ENCODE results near the gene ZFYVE9.

ZFYVE9 gene

DNA sequence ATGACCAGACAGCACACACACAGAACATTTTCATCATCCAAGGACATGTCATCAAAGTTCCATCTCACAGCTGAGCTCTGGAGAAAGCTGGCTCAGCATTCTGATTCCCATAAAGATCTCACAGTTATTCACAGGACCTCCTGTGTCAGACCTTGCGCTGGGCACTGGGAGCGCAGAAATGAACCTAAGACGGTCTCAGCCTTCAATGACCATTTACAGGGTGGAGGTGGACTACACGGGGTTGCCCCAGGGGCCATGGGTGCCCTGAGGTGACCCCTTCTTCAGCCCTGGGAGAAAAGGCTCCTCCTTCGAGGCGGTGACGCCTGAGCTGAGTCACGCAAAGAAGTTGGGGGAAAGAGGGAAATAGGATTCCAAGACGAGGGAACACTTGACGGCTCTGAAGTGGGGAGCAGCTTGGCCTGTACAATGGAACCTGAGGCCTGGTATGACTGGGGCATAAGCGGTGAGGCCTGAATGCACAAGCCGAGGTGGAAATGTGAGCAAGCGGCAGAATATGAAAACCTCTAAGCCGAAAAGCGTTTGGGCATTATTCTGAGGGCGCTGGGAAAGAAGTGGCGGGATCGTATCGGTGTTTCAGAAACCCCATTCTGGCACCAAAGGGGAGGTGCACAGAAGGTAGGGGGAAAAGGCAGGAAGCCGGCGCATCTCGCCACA, 223.3 kb downstream of the ZFYVE9 start:
- DNase-seq (ENCODE audit: low spot score) (no peak), ATAC-seq (ENCODE audit: low read depth) (peak; percentile 40)
- H3K27me3 ChIP-seq (ENCODE audit: insufficient read depth, poor library complexity, severe bottlenecking), result no peaks in the 10 kb centered on the region
- TF ChIP-seq, protein P1, sequence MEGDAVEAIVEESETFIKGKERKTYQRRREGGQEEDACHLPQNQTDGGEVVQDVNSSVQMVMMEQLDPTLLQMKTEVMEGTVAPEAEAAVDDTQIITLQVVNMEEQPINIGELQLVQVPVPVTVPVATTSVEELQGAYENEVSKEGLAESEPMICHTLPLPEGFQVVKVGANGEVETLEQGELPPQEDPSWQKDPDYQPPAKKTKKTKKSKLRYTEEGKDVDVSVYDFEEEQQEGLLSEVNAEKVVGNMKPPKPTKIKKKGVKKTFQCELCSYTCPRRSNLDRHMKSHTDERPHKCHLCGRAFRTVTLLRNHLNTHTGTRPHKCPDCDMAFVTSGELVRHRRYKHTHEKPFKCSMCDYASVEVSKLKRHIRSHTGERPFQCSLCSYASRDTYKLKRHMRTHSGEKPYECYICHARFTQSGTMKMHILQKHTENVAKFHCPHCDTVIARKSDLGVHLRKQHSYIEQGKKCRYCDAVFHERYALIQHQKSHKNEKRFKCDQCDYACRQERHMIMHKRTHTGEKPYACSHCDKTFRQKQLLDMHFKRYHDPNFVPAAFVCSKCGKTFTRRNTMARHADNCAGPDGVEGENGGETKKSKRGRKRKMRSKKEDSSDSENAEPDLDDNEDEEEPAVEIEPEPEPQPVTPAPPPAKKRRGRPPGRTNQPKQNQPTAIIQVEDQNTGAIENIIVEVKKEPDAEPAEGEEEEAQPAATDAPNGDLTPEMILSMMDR (IDR thresholded peaks at IDR 0.05; ENCODE audit: poor library complexity, severe bottlenecking), result no peak
- no peaks in the 10 kb centered on the region for H3K9me3 ChIP-seq (ENCODE audit: severe bottlenecking)
- peak overlapping the region; percentile 82 for H3K27ac ChIP-seq (ENCODE audit: poor library complexity, severe bottlenecking)
- H3K4me1 ChIP-seq (ENCODE audit: insufficient read depth, poor library complexity, severe bottlenecking), result peaks cover 11% of the 10 kb centered on the region
- peaks cover 39% of the 10 kb centered on the region for H3K36me3 ChIP-seq (ENCODE audit: low read depth)
- peak overlapping the region; percentile 81 for H3K4me3 ChIP-seq (ENCODE audit: severe bottlenecking)

DNA sequence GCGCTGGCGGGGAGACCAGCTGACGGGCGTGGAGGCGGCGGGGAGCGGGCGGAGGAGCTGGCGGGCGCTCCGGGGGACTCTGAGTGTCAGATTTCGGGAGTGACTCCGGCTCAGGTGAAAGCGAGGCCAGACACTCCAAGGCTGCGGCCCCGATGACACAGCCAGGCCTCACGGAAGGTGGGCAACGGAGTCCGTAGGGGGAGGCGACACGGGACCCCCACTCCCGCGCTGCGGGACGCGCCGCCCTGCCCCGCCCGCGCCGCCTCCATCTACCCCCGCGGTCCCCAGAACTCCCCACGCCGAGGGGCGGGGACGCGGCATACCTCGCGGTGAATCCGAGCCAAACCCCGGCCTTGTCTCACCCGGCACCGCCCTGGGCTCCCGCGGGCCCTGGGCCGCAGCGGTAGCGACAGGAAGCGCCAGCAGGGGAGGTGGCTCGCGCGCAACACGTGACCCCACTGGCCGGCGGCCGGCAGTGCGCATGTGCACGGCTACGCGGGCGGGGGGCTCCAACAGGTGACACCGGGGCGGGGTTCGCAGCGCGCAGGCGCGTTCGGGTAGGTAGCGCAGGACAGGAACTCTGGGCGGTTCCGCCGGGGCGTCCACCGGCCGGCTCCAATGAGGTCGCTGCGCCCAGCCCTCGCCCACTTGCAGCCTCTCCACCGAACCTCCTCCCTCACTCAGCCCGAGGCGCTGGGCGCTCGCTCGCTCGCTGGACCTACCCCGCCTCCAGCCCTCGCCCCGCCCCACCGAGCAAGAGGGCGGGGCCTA, 224.0 kb downstream of the ZFYVE9 start, which contains the start of gene CC2D1B:
Gene CC2D1B, minus strand, starts transcription at position 460 of the 771 bp plus-strand sequence. CDS start 1,585 bp downstream, outside the sequence.
- TF ChIP-seq, protein P1 (IDR thresholded peaks at IDR 0.05; ENCODE audit: poor library complexity, severe bottlenecking), result no peak
- DNase-seq (ENCODE audit: low spot score), result peak; percentile 99
- peak; percentile 89 for ATAC-seq (ENCODE audit: low read depth)

DNA sequence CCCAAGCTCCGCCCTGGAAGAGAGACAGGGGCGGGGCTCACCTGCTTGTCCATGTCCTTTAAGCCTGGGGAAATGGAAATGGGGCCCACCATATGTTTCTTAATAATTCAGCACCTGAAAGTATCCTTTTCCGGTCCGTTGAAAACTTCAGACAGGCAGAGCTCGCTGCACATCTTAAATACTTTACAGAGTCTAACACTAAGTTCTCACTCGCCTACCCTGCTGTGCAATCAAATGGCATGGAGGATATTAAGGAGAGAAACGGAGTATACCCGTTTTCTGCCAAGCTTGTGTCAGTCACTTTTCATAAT, 224.6 kb downstream of the ZFYVE9 start:
- peaks cover 11% of the 10 kb centered on the region for H3K4me1 ChIP-seq (ENCODE audit: insufficient read depth, poor library complexity, severe bottlenecking)
- H3K4me3 ChIP-seq (ENCODE audit: severe bottlenecking), result peak overlapping the region; percentile 81
- TF ChIP-seq, protein P1 (IDR thresholded peaks at IDR 0.05; ENCODE audit: poor library complexity, severe bottlenecking), result no peak
- no peaks in the 10 kb centered on the region for H3K9me3 ChIP-seq (ENCODE audit: severe bottlenecking)
- ATAC-seq (ENCODE audit: low read depth), result no peak
- H3K36me3 ChIP-seq (ENCODE audit: low read depth), result peaks cover 28% of the 10 kb centered on the region
- no peak for DNase-seq (ENCODE audit: low spot score)
- H3K27ac ChIP-seq (ENCODE audit: poor library complexity, severe bottlenecking), result no peak overlapping the region
- no peaks in the 10 kb centered on the region for H3K27me3 ChIP-seq (ENCODE audit: insufficient read depth, poor library complexity, severe bottlenecking)

More for the DNA sequence above, 224.0 kb downstream of the ZFYVE9 start, which contains the start of gene CC2D1B:
- Histone ChIP-seq H3K4me1 (ENCODE audit: insufficient read depth, poor library complexity, severe bottlenecking) (peaks cover 11% of the 10 kb centered on the region), H3K4me3 (ENCODE audit: severe bottlenecking) (peak within 1 kb of the TSS; percentile 81), H3K36me3 (ENCODE audit: low read depth) (peaks cover 32% of the 10 kb centered on the region), H3K27me3 (ENCODE audit: insufficient read depth, poor library complexity, severe bottlenecking) (no peaks in the 10 kb centered on the region), H3K27ac (ENCODE audit: poor library complexity, severe bottlenecking) (peak within 1 kb of the TSS; percentile 82), H3K9me3 (ENCODE audit: severe bottlenecking) (no peaks in the 10 kb centered on the region)

DNA sequence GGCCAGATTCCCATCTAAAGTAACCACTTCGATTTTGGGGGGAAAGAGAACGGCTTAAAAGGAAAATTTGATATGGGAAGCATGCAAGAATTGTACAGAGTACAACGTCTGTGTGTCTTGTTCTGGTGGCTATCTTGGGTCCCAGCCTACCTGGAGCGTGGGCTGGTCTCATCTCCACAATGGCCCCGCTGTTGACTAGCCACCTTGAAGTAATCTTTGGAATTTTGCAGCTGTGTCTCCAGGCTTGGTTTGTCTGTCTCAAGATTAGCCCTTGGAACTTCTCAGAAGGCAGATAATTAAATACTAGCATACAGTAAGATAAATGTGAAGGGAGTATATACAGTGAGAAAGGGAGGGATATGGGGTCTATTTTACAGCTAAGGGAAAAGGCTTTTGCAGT, 225.4 kb downstream of the ZFYVE9 start:
- H3K27ac ChIP-seq (ENCODE audit: poor library complexity, severe bottlenecking), result no peak overlapping the region
- no peak for ATAC-seq (ENCODE audit: low read depth)
- H3K9me3 ChIP-seq (ENCODE audit: severe bottlenecking), result no peaks in the 10 kb centered on the region
- TF ChIP-seq, protein P1 (IDR thresholded peaks at IDR 0.05; ENCODE audit: poor library complexity, severe bottlenecking), result no peak
- peaks cover 26% of the 10 kb centered on the region for H3K36me3 ChIP-seq (ENCODE audit: low read depth)
- no peaks in the 10 kb centered on the region for H3K27me3 ChIP-seq (ENCODE audit: insufficient read depth, poor library complexity, severe bottlenecking)
- H3K4me3 ChIP-seq (ENCODE audit: severe bottlenecking), result no peak overlapping the region
- no peak for DNase-seq (ENCODE audit: low spot score)
- peaks cover 11% of the 10 kb centered on the region for H3K4me1 ChIP-seq (ENCODE audit: insufficient read depth, poor library complexity, severe bottlenecking)

All from RWPE2 (cell line).